ENCODE results near the gene KCNMB2. TPM values are rescaled to one million over a fixed set of nuclear protein-coding genes. Genes with fewer than 3 reads are reported as not detected.

The KCNMB2 gene
- total RNA-seq, 4 donors from 2014 or later: 0.82 TPM; not detected in 3

- 72 to 74% methylated on average over 2 to 3 of the region's 3 CpGs for WGBS, 2 donors (ENCODE audit: low coverage in 1 of 2)
- no peak overlapping the region for H3K4me3 ChIP-seq
- no peak for TF ChIP-seq POLR2A (IDR thresholded peaks at IDR 0.05)
- no peak for TF ChIP-seq POLR2AphosphoS5 (IDR thresholded peaks at IDR 0.05)
- TF ChIP-seq EP300 (IDR thresholded peaks at IDR 0.05; ENCODE audit: low read depth): no peak
- TF ChIP-seq CTCF (IDR thresholded peaks at IDR 0.05): no peak
- intact Hi-C loops (cut with DNase I; ENCODE audit: low total_unique reads): no loop called here
- no peaks in the 10 kb centered on the region for H3K27me3 ChIP-seq
- H3K27ac ChIP-seq: no peak overlapping the region
- no peak for DNase-seq
- no peaks in the 10 kb centered on the region for H3K36me3 ChIP-seq
- in situ Hi-C loops (cut with MboI; ENCODE audit: low pct_ligation_motif_present in 1 of 4, low pct_unique_long_range_greater_than_20kb in 1 of 4, low sequenced_read_pairs in 3 of 4): no loop called here
- H3K4me1 ChIP-seq: peaks cover 0 to 4% (median 0%) of the 10 kb centered on the region in 4 donors
- no peaks in the 10 kb centered on the region for H3K9me3 ChIP-seq
Observed at GRCh38 chr3:178802259-178802658, 266.0 kb downstream of the KCNMB2 start.

- in situ Hi-C loops (cut with MboI; ENCODE audit: low pct_ligation_motif_present in 1 of 4, low pct_unique_long_range_greater_than_20kb in 1 of 4, low sequenced_read_pairs in 3 of 4) (no loop called here), intact Hi-C loops (cut with DNase I; ENCODE audit: low total_unique reads) (no loop called here)
- no peak for DNase-seq
- no peak for TF ChIP-seq CTCF (IDR thresholded peaks at IDR 0.05)
- no peak for TF ChIP-seq POLR2A (IDR thresholded peaks at IDR 0.05)
- no peak for TF ChIP-seq POLR2AphosphoS5 (IDR thresholded peaks at IDR 0.05)
- no peak for TF ChIP-seq EP300 (IDR thresholded peaks at IDR 0.05; ENCODE audit: low read depth)
- H3K4me1 ChIP-seq: peaks cover 0 to 4% (median 0%) of the 10 kb centered on the region in 4 donors
- no peaks in the 10 kb centered on the region for H3K27me3 ChIP-seq
- no peaks in the 10 kb centered on the region for H3K9me3 ChIP-seq
- 72 to 82% methylated on average over 3 of the region's 3 CpGs for WGBS, 2 donors (ENCODE audit: low coverage in 1 of 2)
- H3K36me3 ChIP-seq: no peaks in the 10 kb centered on the region
- H3K4me3 ChIP-seq: no peak overlapping the region
- H3K27ac ChIP-seq: no peak overlapping the region
Observed at GRCh38 chr3:178802993-178803693, 266.9 kb downstream of the KCNMB2 start.

GRCh38 chr3:178804606-178805005 lies 268.4 kb downstream of the KCNMB2 start:
- TF ChIP-seq POLR2AphosphoS5 (IDR thresholded peaks at IDR 0.05) (no peak), EP300 (IDR thresholded peaks at IDR 0.05; ENCODE audit: low read depth) (no peak), CTCF (IDR thresholded peaks at IDR 0.05) (no peak), POLR2A (IDR thresholded peaks at IDR 0.05) (no peak)
- Histone ChIP-seq H3K4me1 (peaks cover 0 to 4% (median 0%) of the 10 kb centered on the region in 4 donors), H3K27me3 (no peaks in the 10 kb centered on the region), H3K27ac (no peak overlapping the region), H3K9me3 (no peaks in the 10 kb centered on the region), H3K4me3 (no peak overlapping the region), H3K36me3 (no peaks in the 10 kb centered on the region)
- intact Hi-C loops (cut with DNase I; ENCODE audit: low total_unique reads) (no loop called here), in situ Hi-C loops (cut with MboI; ENCODE audit: low pct_ligation_motif_present in 1 of 4, low pct_unique_long_range_greater_than_20kb in 1 of 4, low sequenced_read_pairs in 3 of 4) (no loop called here)
- no peak for DNase-seq

- 86 to 100% methylated on average over 3 to 7 of the region's 7 CpGs for WGBS, 2 donors (ENCODE audit: low coverage in 1 of 2)
- DNase-seq: no peak
- TF ChIP-seq POLR2AphosphoS5 (IDR thresholded peaks at IDR 0.05) (no peak), CTCF (IDR thresholded peaks at IDR 0.05) (no peak), POLR2A (IDR thresholded peaks at IDR 0.05) (no peak), EP300 (IDR thresholded peaks at IDR 0.05; ENCODE audit: low read depth) (no peak)
- intact Hi-C loops (cut with DNase I; ENCODE audit: low total_unique reads) (no loop called here), in situ Hi-C loops (cut with MboI; ENCODE audit: low pct_ligation_motif_present in 1 of 4, low pct_unique_long_range_greater_than_20kb in 1 of 4, low sequenced_read_pairs in 3 of 4) (no loop called here)
- no peak overlapping the region for H3K27ac ChIP-seq
- peaks cover 0 to 4% (median 0%) of the 10 kb centered on the region in 4 donors for H3K4me1 ChIP-seq
- H3K36me3 ChIP-seq: no peaks in the 10 kb centered on the region
- H3K27me3 ChIP-seq: no peaks in the 10 kb centered on the region
- H3K9me3 ChIP-seq: no peaks in the 10 kb centered on the region
- no peak overlapping the region for H3K4me3 ChIP-seq
Observed at GRCh38 chr3:178805741-178806140, 269.5 kb downstream of the KCNMB2 start.

Data from transverse colon (tissue), 4 donors.